WTC11 (cell line): Measurements from ENCODE around the gene RNF215. TPM values are rescaled to one million over a fixed set of nuclear protein-coding genes. Genes with fewer than 3 reads are reported as not detected.

ENCODE experiments used
- ATAC-seq: fragments of 200-7000 bp; cut with Tn5 transposase; 2 replicates; pipeline ENCODE4 v1.10.0; 2021; ENCODE audit warnings: mild to moderate bottlenecking, moderate library complexity
- CTCF ChIA-PET: fragments of 300-600 bp; sonication (Branson Sonifier 250); formaldehyde crosslinking; loops from one replicate; lab custom pipeline; 2021; ENCODE audit warnings: antibody characterized with exemption; lab: Charles Lee
- POLR2A ChIA-PET: fragments of 350-600 bp; sonication (Branson Sonifier 250); formaldehyde crosslinking; loops from one replicate; lab custom pipeline; 2021; ENCODE audit warnings: antibody characterized with exemption; lab: Charles Lee
- DNase-seq: peaks from one replicate; pipeline ENCODE4 v3.0.0; 2021; ENCODE audit warnings: low spot score
- H3K27ac Mint-ChIP-seq: 2 replicates; pipeline ENCODE4 v1.8.0; 2021; ENCODE audit warnings: mixed read lengths
- H3K27me3 Mint-ChIP-seq: 2 replicates; pipeline ENCODE4 v1.8.0; 2021; ENCODE audit warnings: low read depth, mild to moderate bottlenecking, moderate library complexity, mixed read lengths
- H3K36me3 Mint-ChIP-seq: 2 replicates; pipeline ENCODE4 v1.8.0; 2021; ENCODE audit warnings: mixed read lengths
- H3K4me1 Mint-ChIP-seq: 2 replicates; pipeline ENCODE4 v1.8.0; 2022; ENCODE audit warnings: mixed read lengths
- H3K4me3 Mint-ChIP-seq: 2 replicates; pipeline ENCODE4 v1.8.0; 2021; ENCODE audit warnings: mild to moderate bottlenecking, moderate library complexity, mixed read lengths
- H3K9me3 Mint-ChIP-seq: 2 replicates; pipeline ENCODE4 v1.8.0; 2021; ENCODE audit warnings: mixed read lengths
- FOXJ3 ChIP-seq: sonication (generic); formaldehyde crosslinking; IDR thresholded peaks from 2 replicates; pipeline ENCODE4 v1.9.0; 2021; ENCODE audit warnings: missing genetic modification reagents, mild to moderate bottlenecking, borderline replicate concordance
- FOXK1 ChIP-seq: sonication (generic); formaldehyde crosslinking; IDR thresholded peaks from 2 replicates; pipeline ENCODE4 v1.8.0; 2022; ENCODE audit warnings: mild to moderate bottlenecking, moderate library complexity, missing genetic modification reagents
- FOXP4 ChIP-seq: sonication (generic); formaldehyde crosslinking; IDR thresholded peaks from 2 replicates; pipeline ENCODE4 v1.8.0; 2022; ENCODE audit warnings: mild to moderate bottlenecking, missing genetic modification reagents
- MXD4 ChIP-seq: fragments of 250-450 bp; sonication (Bioruptor Pico); IDR thresholded peaks from 2 replicates; pipeline ENCODE4 v1.8.0; 2021; ENCODE audit warnings: mild to moderate bottlenecking, moderate library complexity, borderline replicate concordance
- PRDM15 ChIP-seq: sonication (generic); formaldehyde crosslinking; IDR thresholded peaks from 2 replicates; pipeline ENCODE4 v1.8.0; 2022; ENCODE audit warnings: missing genetic modification reagents
- PRRX2 ChIP-seq: fragments of 250-450 bp; sonication (Bioruptor Pico); IDR thresholded peaks from 2 replicates; pipeline ENCODE4 v1.8.0; 2021; ENCODE audit warnings: mild to moderate bottlenecking
- RELA ChIP-seq: sonication (generic); formaldehyde crosslinking; IDR thresholded peaks from 2 replicates; pipeline ENCODE4 v1.8.1; 2022; ENCODE audit warnings: missing genetic modification reagents, mild to moderate bottlenecking, borderline replicate concordance
- RORB ChIP-seq: fragments of 250-450 bp; sonication (Bioruptor Pico); IDR thresholded peaks from 2 replicates; pipeline ENCODE4 v1.9.0; 2021; ENCODE audit warnings: mild to moderate bottlenecking
- SMAD4 ChIP-seq: sonication (generic); formaldehyde crosslinking; IDR thresholded peaks from 2 replicates; pipeline ENCODE4 v1.8.0; 2022; ENCODE audit warnings: mild to moderate bottlenecking, missing genetic modification reagents
- SOX15 ChIP-seq: fragments of 250-450 bp; sonication (Bioruptor Pico); IDR thresholded peaks from 2 replicates; pipeline ENCODE4 v1.9.0; 2021; ENCODE audit warnings: mild to moderate bottlenecking
- TEAD1 ChIP-seq: sonication (generic); formaldehyde crosslinking; IDR thresholded peaks from 2 replicates; pipeline ENCODE4 v1.8.0; 2022; ENCODE audit warnings: mild to moderate bottlenecking, missing genetic modification reagents
- ZBTB21 ChIP-seq: sonication (generic); formaldehyde crosslinking; IDR thresholded peaks from 2 replicates; pipeline ENCODE4 v1.8.1; 2023; ENCODE audit warnings: mild to moderate bottlenecking, missing genetic modification reagents, borderline replicate concordance
- ZNF121 ChIP-seq: sonication (generic); formaldehyde crosslinking; IDR thresholded peaks from 2 replicates; pipeline ENCODE4 v1.8.0; 2023; ENCODE audit warnings: missing genetic modification reagents
- ZNF317 ChIP-seq: sonication (generic); formaldehyde crosslinking; IDR thresholded peaks from 2 replicates; pipeline ENCODE4 v1.8.1; 2023; ENCODE audit warnings: low read depth, mild to moderate bottlenecking, moderate library complexity, missing genetic modification reagents, borderline replicate concordance
- ZNF423 ChIP-seq: fragments of 250-450 bp; sonication (Bioruptor Pico); IDR thresholded peaks from 2 replicates; pipeline ENCODE4 v2.1.2; 2022; ENCODE audit warnings: mild to moderate bottlenecking, moderate library complexity
- total RNA-seq: library from RNA; stranded (reverse); gene quantifications from 3 replicates; pipeline ENCODE4 v1.2.3, GENCODE V29; 2021
- TF ChIP-seq, protein P1 (sequence below): fragments of 250-450 bp; sonication (Bioruptor Pico); IDR thresholded peaks from 2 replicates; pipeline ENCODE4 v1.9.0; 2021; ENCODE audit warnings: moderate library complexity, mild to moderate bottlenecking, inconsistent platforms, borderline replicate concordance
- TF ChIP-seq, protein P2 (sequence below): sonication (generic); formaldehyde crosslinking; IDR thresholded peaks from 2 replicates; pipeline ENCODE4 v1.8.1; 2023; ENCODE audit warnings: mild to moderate bottlenecking, missing genetic modification reagents, borderline replicate concordance
- TF ChIP-seq, protein P3 (sequence below): sonication (generic); formaldehyde crosslinking; IDR thresholded peaks from 2 replicates; pipeline ENCODE4 v1.8.1; 2023; ENCODE audit warnings: mild to moderate bottlenecking, missing genetic modification reagents, moderate library complexity
- TF ChIP-seq, protein P4 (sequence below): sonication (generic); formaldehyde crosslinking; IDR thresholded peaks from 2 replicates; pipeline ENCODE4 v1.8.1; 2023; ENCODE audit warnings: mild to moderate bottlenecking, moderate library complexity, missing genetic modification reagents

RNF215 gene
- total RNA-seq, 1 experiment from 2014 or later: 25.4 TPM

- TF ChIP-seq ZNF121 (CRISPR knock-in tag) (peak; percentile 94), PRRX2 (no peak), ZNF317 (CRISPR knock-in tag) (no peak), ZBTB21 (CRISPR knock-in tag) (peak; percentile 50; the same call in 1 of the 2 replicates), FOXP4 (no peak), SOX15 (CRISPR knock-in tag) (no peak)
- TF ChIP-seq, protein P1, sequence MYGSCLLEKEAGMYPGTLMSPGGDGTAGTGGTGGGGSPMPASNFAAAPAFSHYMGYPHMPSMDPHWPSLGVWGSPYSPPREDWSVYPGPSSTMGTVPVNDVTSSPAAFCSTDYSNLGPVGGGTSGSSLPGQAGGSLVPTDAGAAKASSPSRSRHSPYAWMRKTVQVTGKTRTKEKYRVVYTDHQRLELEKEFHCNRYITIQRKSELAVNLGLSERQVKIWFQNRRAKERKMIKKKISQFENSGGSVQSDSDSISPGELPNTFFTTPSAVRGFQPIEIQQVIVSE (CRISPR knock-in tag): no peak
- TF ChIP-seq, protein P2, sequence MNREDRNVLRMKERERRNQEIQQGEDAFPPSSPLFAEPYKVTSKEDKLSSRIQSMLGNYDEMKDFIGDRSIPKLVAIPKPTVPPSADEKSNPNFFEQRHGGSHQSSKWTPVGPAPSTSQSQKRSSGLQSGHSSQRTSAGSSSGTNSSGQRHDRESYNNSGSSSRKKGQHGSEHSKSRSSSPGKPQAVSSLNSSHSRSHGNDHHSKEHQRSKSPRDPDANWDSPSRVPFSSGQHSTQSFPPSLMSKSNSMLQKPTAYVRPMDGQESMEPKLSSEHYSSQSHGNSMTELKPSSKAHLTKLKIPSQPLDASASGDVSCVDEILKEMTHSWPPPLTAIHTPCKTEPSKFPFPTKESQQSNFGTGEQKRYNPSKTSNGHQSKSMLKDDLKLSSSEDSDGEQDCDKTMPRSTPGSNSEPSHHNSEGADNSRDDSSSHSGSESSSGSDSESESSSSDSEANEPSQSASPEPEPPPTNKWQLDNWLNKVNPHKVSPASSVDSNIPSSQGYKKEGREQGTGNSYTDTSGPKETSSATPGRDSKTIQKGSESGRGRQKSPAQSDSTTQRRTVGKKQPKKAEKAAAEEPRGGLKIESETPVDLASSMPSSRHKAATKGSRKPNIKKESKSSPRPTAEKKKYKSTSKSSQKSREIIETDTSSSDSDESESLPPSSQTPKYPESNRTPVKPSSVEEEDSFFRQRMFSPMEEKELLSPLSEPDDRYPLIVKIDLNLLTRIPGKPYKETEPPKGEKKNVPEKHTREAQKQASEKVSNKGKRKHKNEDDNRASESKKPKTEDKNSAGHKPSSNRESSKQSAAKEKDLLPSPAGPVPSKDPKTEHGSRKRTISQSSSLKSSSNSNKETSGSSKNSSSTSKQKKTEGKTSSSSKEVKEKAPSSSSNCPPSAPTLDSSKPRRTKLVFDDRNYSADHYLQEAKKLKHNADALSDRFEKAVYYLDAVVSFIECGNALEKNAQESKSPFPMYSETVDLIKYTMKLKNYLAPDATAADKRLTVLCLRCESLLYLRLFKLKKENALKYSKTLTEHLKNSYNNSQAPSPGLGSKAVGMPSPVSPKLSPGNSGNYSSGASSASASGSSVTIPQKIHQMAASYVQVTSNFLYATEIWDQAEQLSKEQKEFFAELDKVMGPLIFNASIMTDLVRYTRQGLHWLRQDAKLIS (CRISPR knock-in tag): no peak
These were observed 36.2 kb upstream of the RNF215 start (continued) for GRCh38 chr22:30423301-30423958.

DNA sequence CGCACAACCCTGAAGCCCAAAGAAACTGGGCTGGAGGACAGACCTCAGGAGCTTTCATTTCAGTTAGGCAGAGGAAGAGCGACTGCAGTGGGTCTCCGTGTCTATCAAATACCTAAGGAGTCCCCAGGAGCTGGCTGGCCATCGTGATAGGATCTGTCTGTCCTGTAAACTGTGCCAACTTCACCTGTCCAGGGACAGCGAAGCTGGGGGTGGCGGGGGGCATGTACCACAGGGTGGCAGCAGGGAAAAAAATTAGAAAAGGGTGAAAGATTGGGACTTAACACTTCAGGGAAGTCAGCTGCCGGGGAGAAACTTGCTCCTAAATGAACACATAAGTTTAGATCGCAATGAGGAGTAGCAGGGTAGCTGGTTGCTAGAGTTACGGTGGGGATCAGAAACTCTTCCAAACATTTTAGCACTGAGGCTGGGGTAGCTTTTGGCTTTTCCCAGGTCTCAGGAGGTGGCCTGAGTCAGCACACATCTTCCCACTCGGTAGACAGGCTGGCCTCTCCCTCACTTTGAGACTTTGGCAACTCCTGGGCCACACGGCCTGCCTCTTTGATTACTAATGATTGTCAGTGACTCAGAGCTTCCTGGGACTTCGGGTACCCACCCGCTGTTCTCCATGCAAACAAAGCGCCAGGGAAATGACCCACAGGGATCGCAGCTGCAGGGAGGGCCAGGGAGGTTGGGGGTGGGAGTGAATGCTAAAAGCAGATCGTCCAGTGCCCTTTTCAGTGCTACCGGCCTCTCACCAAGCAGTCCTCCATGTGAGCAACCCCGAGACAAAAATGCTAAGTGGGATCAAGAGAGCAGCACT, 35.5 kb upstream of the RNF215 start:
- no peaks in the 10 kb centered on the region for H3K9me3 Mint-ChIP-seq
- CTCF ChIA-PET: interaction anchor here (0.6 to 6.3 kb wide), 14 partner anchors 10 to 1119 kb away, joined by 3 to 149 read pairs (median 6); partner anchors contain the start of genes CASTOR1, RNF215, SEC14L2 and TBC1D10A
- peaks cover 32% of the 10 kb centered on the region for H3K4me1 Mint-ChIP-seq
- peaks cover 34% of the 10 kb centered on the region for H3K36me3 Mint-ChIP-seq
- H3K27ac Mint-ChIP-seq: peak overlapping the region; percentile 87
- POLR2A ChIA-PET: interaction anchor here (0.8 to 3.2 kb wide), 7 partner anchors 10 to 135 kb away, joined by 3 to 35 read pairs (median 7); partner anchors contain the start of genes CCDC157, RNF215, SEC14L2 and SF3A1
- H3K4me3 Mint-ChIP-seq: peak overlapping the region; percentile 83
- H3K27me3 Mint-ChIP-seq: no peaks in the 10 kb centered on the region; the same call in 1 of the 2 replicates
- DNase-seq (peak; percentile 46), ATAC-seq (peak; percentile 1)
- no peak; the same call in 1 of the 2 replicates for TF ChIP-seq TEAD1 (CRISPR knock-in tag)
- TF ChIP-seq RORB (CRISPR knock-in tag): no peak
- TF ChIP-seq MXD4: no peak
- TF ChIP-seq FOXJ3 (CRISPR knock-in tag): no peak
- TF ChIP-seq, protein P3, sequence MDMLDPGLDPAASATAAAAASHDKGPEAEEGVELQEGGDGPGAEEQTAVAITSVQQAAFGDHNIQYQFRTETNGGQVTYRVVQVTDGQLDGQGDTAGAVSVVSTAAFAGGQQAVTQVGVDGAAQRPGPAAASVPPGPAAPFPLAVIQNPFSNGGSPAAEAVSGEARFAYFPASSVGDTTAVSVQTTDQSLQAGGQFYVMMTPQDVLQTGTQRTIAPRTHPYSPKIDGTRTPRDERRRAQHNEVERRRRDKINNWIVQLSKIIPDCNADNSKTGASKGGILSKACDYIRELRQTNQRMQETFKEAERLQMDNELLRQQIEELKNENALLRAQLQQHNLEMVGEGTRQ (CRISPR knock-in tag): no peak
- TF ChIP-seq, protein P4, sequence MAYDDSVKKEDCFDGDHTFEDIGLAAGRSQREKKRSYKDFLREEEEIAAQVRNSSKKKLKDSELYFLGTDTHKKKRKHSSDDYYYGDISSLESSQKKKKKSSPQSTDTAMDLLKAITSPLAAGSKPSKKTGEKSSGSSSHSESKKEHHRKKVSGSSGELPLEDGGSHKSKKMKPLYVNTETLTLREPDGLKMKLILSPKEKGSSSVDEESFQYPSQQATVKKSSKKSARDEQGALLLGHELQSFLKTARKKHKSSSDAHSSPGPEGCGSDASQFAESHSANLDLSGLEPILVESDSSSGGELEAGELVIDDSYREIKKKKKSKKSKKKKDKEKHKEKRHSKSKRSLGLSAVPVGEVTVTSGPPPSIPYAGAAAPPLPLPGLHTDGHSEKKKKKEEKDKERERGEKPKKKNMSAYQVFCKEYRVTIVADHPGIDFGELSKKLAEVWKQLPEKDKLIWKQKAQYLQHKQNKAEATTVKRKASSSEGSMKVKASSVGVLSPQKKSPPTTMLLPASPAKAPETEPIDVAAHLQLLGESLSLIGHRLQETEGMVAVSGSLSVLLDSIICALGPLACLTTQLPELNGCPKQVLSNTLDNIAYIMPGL (CRISPR knock-in tag): no peak
- TF ChIP-seq SMAD4 (CRISPR knock-in tag): no peak
- TF ChIP-seq RELA (CRISPR knock-in tag): no peak
- TF ChIP-seq FOXK1: no peak
- no peak for TF ChIP-seq PRDM15 (CRISPR knock-in tag)
- peak; percentile 1; the same call in 1 of the 2 replicates for TF ChIP-seq ZBTB21 (CRISPR knock-in tag)
- TF ChIP-seq ZNF121 (CRISPR knock-in tag): no peak
- TF ChIP-seq ZNF423 (CRISPR knock-in tag): peak; percentile 28; the same call in 1 of the 2 replicates
